GM12891 (cell line): ENCODE results near the gene STK24.

Experiments used
- DNase-seq: peaks from one replicate; pipeline ENCODE4 v3.0.0; 2011; ENCODE audit warnings: low spot score; ENCODE audit not compliant: insufficient read length
- FAIRE-seq: peaks from 2 replicates; lab custom pipeline; 2011; peaks lifted over from hg19 to GRCh38; lab: Jason Lieb, UNC
- PAX5 ChIP-seq: IDR thresholded peaks from 2 replicates; pipeline ENCODE4 v1.6.1; 2011; ENCODE audit warnings: low read length, moderate library complexity, mild to moderate bottlenecking; ENCODE audit not compliant: insufficient read depth, severe bottlenecking
- POLR2A ChIP-seq: IDR thresholded peaks from 2 replicates; pipeline ENCODE4 v1.6.1; 2011; ENCODE audit warnings: low read depth, low read length, control low read depth
- POLR2AphosphoS5 ChIP-seq: IDR thresholded peaks from 2 replicates; pipeline ENCODE4 v1.6.1; 2011; ENCODE audit warnings: low read depth, low read length, control low read depth
- POU2F2 ChIP-seq: IDR thresholded peaks from 2 replicates; pipeline ENCODE4 v1.6.1; 2011; ENCODE audit warnings: low read depth, mild to moderate bottlenecking, control low read depth, low read length, moderate library complexity
- SPI1 ChIP-seq: IDR thresholded peaks from 2 replicates; pipeline ENCODE4 v1.6.1; 2011; ENCODE audit warnings: low read depth, low read length, control low read depth
- TAF1 ChIP-seq: IDR thresholded peaks from 2 replicates; pipeline ENCODE4 v1.6.1; 2011; ENCODE audit warnings: low read depth, low read length, control low read depth

Gene STK24

GRCh38 chr13:98581971-98582702 is 5.2 kb upstream of the STK24 start:
- DNase-seq (no peak), FAIRE-seq (no peak)
- TF ChIP-seq POLR2A = no peak
- TF ChIP-seq SPI1 = no peak
- TF ChIP-seq POU2F2 = no peak
- TF ChIP-seq POLR2AphosphoS5 = no peak
- TF ChIP-seq PAX5 = no peak
- no peak for TF ChIP-seq TAF1

- FAIRE-seq = no peak
- DNase-seq = no peak
- TF ChIP-seq POU2F2 = no peak
- no peak for TF ChIP-seq TAF1
- TF ChIP-seq POLR2A = no peak
Observed at GRCh38 chr13:98581381-98581780, 4.5 kb upstream of the STK24 start.

GRCh38 chr13:98580420-98580819 is 3.5 kb upstream of the STK24 start:
- DNase-seq (no peak), FAIRE-seq (no peak)
- TF ChIP-seq TAF1 = no peak
- TF ChIP-seq SPI1 = no peak
- no peak for TF ChIP-seq POLR2AphosphoS5
- no peak for TF ChIP-seq PAX5
- TF ChIP-seq POU2F2 = no peak
- TF ChIP-seq POLR2A = no peak

- FAIRE-seq = no peak
- DNase-seq = no peak
Observed at GRCh38 chr13:98577836-98578285, 954 bp upstream of the STK24 start.

GRCh38 chr13:98576200-98576945 is 534 bp downstream of the STK24 start:
- DNase-seq (peak; percentile 38), FAIRE-seq (peak; percentile 41)
- no peak for TF ChIP-seq POLR2AphosphoS5
- TF ChIP-seq TAF1 = no peak
- no peak for TF ChIP-seq SPI1
- no peak for TF ChIP-seq POU2F2
- TF ChIP-seq PAX5 = no peak
- TF ChIP-seq POLR2A = no peak

More at GRCh38 chr13:98577836-98578285, 954 bp upstream of the STK24 start:
- TF ChIP-seq PAX5 = no peak
- no peak for TF ChIP-seq POLR2AphosphoS5
- no peak for TF ChIP-seq POU2F2
- no peak for TF ChIP-seq SPI1
- TF ChIP-seq POLR2A = no peak
- no peak for TF ChIP-seq TAF1

GRCh38 chr13:98575904-98576199 is 1.1 kb downstream of the STK24 start:
- DNase-seq (no peak), FAIRE-seq (no peak)
- TF ChIP-seq POLR2AphosphoS5 (no peak), POU2F2 (no peak), SPI1 (no peak), TAF1 (no peak), POLR2A (no peak), PAX5 (no peak)

GRCh38 chr13:98575009-98575903 is 1.7 kb downstream of the STK24 start:
- TF ChIP-seq SPI1 (no peak), TAF1 (no peak), PAX5 (no peak)
- DNase-seq = no peak
- no peak for FAIRE-seq

- FAIRE-seq (peak; percentile 63), DNase-seq (no peak)
- TF ChIP-seq POLR2AphosphoS5 (peak; percentile 57; the same call in 1 of the 2 replicates), TAF1 (no peak)
Observed at GRCh38 chr13:98571955-98572662, 4.8 kb downstream of the STK24 start.
